GM12878 (cell line): ENCODE measurements around the gene LYRM4. TPM values are rescaled to one million over a fixed set of nuclear protein-coding genes. Genes with fewer than 3 reads are reported as not detected.

Source experiments
- ATAC-seq: fragments of 200-7000 bp; cut with Tn5 transposase; 3 replicates; pipeline ENCODE4 v1.9.1; 2020; ENCODE audit warnings: mild to moderate bottlenecking, moderate library complexity
- BruUV-seq: library from RNA; stranded (reverse); fragments of 400-500 nt; replicated peaks from 2 replicates; lab custom pipeline; 2021; lab: Mats Ljungman, UMichigan
- CTCF ChIA-PET: fragments of 300-600 bp; sonication (Branson Sonifier 250); formaldehyde crosslinking; extraction: SDS; loops from one replicate; lab custom pipeline; 2021; ENCODE audit warnings: inconsistent platforms; lab: Yijun Ruan, JAX
- POLR2A ChIA-PET: fragments of 350-600 bp; formaldehyde crosslinking; extraction: SDS; loops from one replicate; lab custom pipeline; 2021; ENCODE audit warnings: inconsistent platforms; lab: Charles Lee
- RAD21 ChIA-PET: fragments of 300-600 bp; sonication (Branson Sonifier 250); formaldehyde crosslinking; loops from one replicate; lab custom pipeline; 2023; ENCODE audit warnings: antibody characterized with exemption; ENCODE audit not compliant: unreplicated experiment; lab: Charles Lee
- SMC1A ChIA-PET: fragments of 300-600 bp; sonication (Branson Sonifier 250); formaldehyde crosslinking; loops from one replicate; lab custom pipeline; 2023; ENCODE audit not compliant: unreplicated experiment, uncharacterized antibody; lab: Charles Lee
- DNase-seq: peaks from one replicate; pipeline ENCODE4 v3.0.0-alpha.2; 2011; ENCODE audit warnings: low read depth, low spot score
- FAIRE-seq: peaks from 3 replicates; lab custom pipeline; 2011; peaks lifted over from hg19 to GRCh38; lab: Jason Lieb, UNC
- H2AFZ ChIP-seq: 2 replicates; pipeline ENCODE4 v1.6.0; 2011; ENCODE audit warnings: low read depth, low read length, control low read depth; ENCODE audit not compliant: control insufficient read depth
- H3K27ac ChIP-seq: 2 replicates; pipeline ENCODE4 v1.5.1; 2011; ENCODE audit warnings: control low read depth; ENCODE audit not compliant: control insufficient read depth, insufficient read depth
- H3K27me3 ChIP-seq, 2 experiments: replicated peaks in 1 of 2; 2 replicates each; pipeline versions ENCODE4 v1.6.0 to v1.6.1; 2011; ENCODE audit warnings: low read length in 1 of 2; ENCODE audit not compliant: control insufficient read depth in 2 of 2, insufficient read depth in 2 of 2
- H3K36me3 ChIP-seq, 2 experiments: 2 replicates each; pipeline ENCODE4 v1.5.1; 2011; ENCODE audit warnings: low read length in 1 of 2; ENCODE audit not compliant: control insufficient read depth in 2 of 2, insufficient read depth in 2 of 2
- H3K4me1 ChIP-seq: 2 replicates; pipeline ENCODE4 v1.6.1; 2011; ENCODE audit warnings: mild to moderate bottlenecking, low read length, moderate library complexity, mixed read lengths; ENCODE audit not compliant: control insufficient read depth, insufficient read depth
- H3K4me2 ChIP-seq: 2 replicates; pipeline ENCODE4 v1.6.0; 2011; ENCODE audit warnings: control low read depth; ENCODE audit not compliant: control insufficient read depth, insufficient read depth
- H3K4me3 ChIP-seq: fragments of 200-600 bp; sonication (generic); 2 replicates; pipeline ENCODE4 v1.5.1; 2016
- H3K79me2 ChIP-seq: 2 replicates; pipeline ENCODE4 v1.6.0; 2011; ENCODE audit warnings: low read length; ENCODE audit not compliant: control insufficient read depth, insufficient read depth
- H3K9ac ChIP-seq: 2 replicates; pipeline ENCODE4 v1.8.0; 2011; ENCODE audit warnings: low read length, control low read depth, mixed read lengths; ENCODE audit not compliant: control insufficient read depth, insufficient read depth
- H3K9me3 ChIP-seq: replicated peaks from 3 replicates; pipeline ENCODE4 v1.5.1; 2011; ENCODE audit warnings: mild to moderate bottlenecking, low read length; ENCODE audit not compliant: control insufficient read depth, insufficient read depth
- H4K20me1 ChIP-seq: 2 replicates; pipeline ENCODE4 v1.6.0; 2011; ENCODE audit not compliant: control insufficient read depth, insufficient read depth
- IRF4 ChIP-seq: IDR thresholded peaks from 2 replicates; pipeline ENCODE4 v1.6.1; 2011; ENCODE audit warnings: low read depth, low read length
- RAD21 ChIP-seq: IDR thresholded peaks from 2 replicates; pipeline ENCODE4 v1.6.1; 2011; ENCODE audit warnings: mild to moderate bottlenecking, low read depth, low read length, moderate library complexity; ENCODE audit not compliant: insufficient read depth
- SMARCA5 ChIP-seq: fragments of 450-650 bp; IDR thresholded peaks from 2 replicates; pipeline ENCODE4 v1.6.1; 2017; ENCODE audit warnings: mild to moderate bottlenecking
- WGBS: methylation state at CpG from one replicate; pipeline ENCODE4 v1.1.6; 2016; ENCODE audit warnings: low lambda C conversion rate; ENCODE audit not compliant: insufficient replicate concordance, insufficient coverage; ENCODE audit errors: missing lambda C conversion rate; 5-methylcytosine and 5-hydroxymethylcytosine counted together
- in situ Hi-C: fragments of 300-500 bp; cut with MboI; formaldehyde crosslinking; loops from 9 replicates; pipeline ENCODE4 v1.14.3; 2018; ENCODE audit warnings: mixed read lengths
- intact Hi-C: fragments of 100-400 bp; cut with micrococcal nuclease; formaldehyde crosslinking; loops from one replicate; pipeline ENCODE4 v1.14.2; 2022; ENCODE audit not compliant: unreplicated experiment
- polyA plus RNA-seq, 11 experiments: library from polyadenylated mRNA; depleted of rRNA in 4 of 11; unstranded in 6 of 11; stranded (reverse) in 5 of 11; fragments of >200 nt; fragmentation: Nextera tagmentation in 4 of 11; fragmentation: Illumina TruSeq in 1 of 11; extraction: Ambion mirVana in 4 of 11; extraction: Trizol in 1 of 11; gene quantifications; 1 replicate in 1 of 11; 2 replicates in 10 of 11; pipeline versions ENCODE4 v1.2.1 to v1.2.3, GENCODE V29; 2011 to 2016; ENCODE audit warnings: inconsistent platforms in 2 of 11, missing spikeins in 2 of 11, low read depth in 1 of 11
- total RNA-seq, 4 experiments: library from RNA; depleted of rRNA in 3 of 4; stranded (reverse); fragments of >200 nt in 3 of 4; fragmentation: Illumina TruSeq in 1 of 4; extraction: Trizol in 1 of 4; gene quantifications; 2 replicates each; pipeline versions ENCODE4 v1.2.1 to v1.2.3, GENCODE V29; 2013 to 2021
- TF ChIP-seq, protein P1 (sequence below): fragments of 450-650 bp; IDR thresholded peaks from 2 replicates; pipeline ENCODE4 v1.6.1; 2017; ENCODE audit warnings: mild to moderate bottlenecking, moderate library complexity
- TF ChIP-seq, protein P2 (sequence below): fragments of 450-650 bp; IDR thresholded peaks from 2 replicates; pipeline ENCODE4 v1.6.1; 2017; ENCODE audit warnings: mild to moderate bottlenecking
- TF ChIP-seq, protein P3 (sequence below): fragments of 450-650 bp; conservative IDR thresholded peaks from 2 replicates; pipeline ENCODE4 v1.6.1; 2017; ENCODE audit warnings: mild to moderate bottlenecking, moderate library complexity

LYRM4 gene
- total and polyA plus RNA-seq, 10 of the 15 experiments (the other 5 are each of a cell fraction or from before 2014, with no cell fraction given): 32.7 to 66.8 (median 44.0) TPM

DNA sequence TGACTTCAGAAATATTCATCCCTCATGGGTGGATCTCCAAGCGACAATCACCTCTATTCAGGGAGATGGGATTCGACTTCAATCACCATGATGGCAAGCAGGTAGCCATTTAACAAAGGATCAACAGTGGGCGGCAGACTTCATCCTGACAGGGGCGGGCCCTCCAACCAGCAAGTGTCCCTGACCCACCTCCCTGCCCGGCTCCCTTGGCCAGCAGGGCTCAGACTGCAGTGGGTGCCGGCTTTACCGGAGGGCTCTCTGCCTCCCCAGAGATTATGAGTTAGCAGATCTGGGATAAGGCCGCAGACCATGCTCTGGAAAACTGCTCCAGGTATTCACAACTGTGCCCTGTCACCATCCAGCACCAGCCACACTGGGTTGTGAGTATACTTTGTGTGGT is 136.2 kb downstream of the LYRM4 start (continued):
- TF ChIP-seq, protein P1, sequence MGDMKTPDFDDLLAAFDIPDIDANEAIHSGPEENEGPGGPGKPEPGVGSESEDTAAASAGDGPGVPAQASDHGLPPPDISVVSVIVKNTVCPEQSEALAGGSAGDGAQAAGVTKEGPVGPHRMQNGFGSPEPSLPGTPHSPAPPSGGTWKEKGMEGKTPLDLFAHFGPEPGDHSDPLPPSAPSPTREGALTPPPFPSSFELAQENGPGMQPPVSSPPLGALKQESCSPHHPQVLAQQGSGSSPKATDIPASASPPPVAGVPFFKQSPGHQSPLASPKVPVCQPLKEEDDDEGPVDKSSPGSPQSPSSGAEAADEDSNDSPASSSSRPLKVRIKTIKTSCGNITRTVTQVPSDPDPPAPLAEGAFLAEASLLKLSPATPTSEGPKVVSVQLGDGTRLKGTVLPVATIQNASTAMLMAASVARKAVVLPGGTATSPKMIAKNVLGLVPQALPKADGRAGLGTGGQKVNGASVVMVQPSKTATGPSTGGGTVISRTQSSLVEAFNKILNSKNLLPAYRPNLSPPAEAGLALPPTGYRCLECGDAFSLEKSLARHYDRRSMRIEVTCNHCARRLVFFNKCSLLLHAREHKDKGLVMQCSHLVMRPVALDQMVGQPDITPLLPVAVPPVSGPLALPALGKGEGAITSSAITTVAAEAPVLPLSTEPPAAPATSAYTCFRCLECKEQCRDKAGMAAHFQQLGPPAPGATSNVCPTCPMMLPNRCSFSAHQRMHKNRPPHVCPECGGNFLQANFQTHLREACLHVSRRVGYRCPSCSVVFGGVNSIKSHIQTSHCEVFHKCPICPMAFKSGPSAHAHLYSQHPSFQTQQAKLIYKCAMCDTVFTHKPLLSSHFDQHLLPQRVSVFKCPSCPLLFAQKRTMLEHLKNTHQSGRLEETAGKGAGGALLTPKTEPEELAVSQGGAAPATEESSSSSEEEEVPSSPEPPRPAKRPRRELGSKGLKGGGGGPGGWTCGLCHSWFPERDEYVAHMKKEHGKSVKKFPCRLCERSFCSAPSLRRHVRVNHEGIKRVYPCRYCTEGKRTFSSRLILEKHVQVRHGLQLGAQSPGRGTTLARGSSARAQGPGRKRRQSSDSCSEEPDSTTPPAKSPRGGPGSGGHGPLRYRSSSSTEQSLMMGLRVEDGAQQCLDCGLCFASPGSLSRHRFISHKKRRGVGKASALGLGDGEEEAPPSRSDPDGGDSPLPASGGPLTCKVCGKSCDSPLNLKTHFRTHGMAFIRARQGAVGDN: no peak

DNA sequence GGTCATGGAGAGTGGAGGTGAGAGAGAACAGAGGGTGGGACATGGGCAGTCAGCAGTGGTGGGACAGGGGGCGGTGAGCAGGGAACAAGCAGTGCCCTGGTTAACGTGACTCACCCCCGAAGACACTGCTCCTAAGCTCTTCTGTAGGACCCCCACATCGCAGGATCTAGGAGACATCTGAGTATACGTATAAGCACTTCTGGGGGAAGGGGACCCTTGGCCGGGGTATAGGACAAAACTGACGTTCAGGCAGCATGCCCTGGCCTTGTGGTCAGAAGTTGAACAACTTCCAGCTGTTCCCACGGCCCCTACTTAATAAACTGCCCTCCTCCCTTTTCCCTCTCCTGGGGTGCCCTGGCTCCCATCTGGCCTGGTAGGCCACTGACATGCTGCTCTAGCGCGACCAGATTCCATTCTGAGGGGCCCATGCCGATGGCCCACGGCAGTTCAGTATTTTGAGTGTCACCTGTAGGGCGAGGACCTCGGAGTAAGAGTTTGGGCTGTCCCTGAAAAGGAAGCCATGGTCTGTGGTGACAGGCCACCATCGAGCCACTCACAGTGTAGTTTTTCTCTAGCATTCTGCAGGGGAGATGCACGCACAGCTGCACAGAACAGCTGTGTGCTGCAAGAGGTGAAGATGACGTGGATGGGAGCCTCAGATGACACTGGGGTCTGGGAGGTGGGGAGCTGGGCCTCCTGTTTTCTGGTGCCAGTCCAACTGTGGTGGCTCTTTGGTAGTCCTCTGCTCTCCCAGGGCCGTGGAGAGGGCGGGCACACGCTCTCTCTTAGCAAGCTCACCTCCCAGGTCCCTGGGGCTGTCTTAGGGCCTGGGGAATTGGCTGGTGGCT is 137.2 kb downstream of the LYRM4 start:
- ChIA-PET CTCF (no interaction called here), RAD21 (no interaction called here), POLR2A (no interaction called here), SMC1A (no interaction called here)
- H2AFZ ChIP-seq: no peak overlapping the region
- H3K79me2 ChIP-seq: no peaks in the 10 kb centered on the region
- H3K27ac ChIP-seq: no peak overlapping the region
- no peak overlapping the region for H3K9ac ChIP-seq
- WGBS: 84% methylated on average over 20 of the region's 20 CpGs
- no peak overlapping the region for H3K4me3 ChIP-seq
- TF ChIP-seq, protein P2, sequence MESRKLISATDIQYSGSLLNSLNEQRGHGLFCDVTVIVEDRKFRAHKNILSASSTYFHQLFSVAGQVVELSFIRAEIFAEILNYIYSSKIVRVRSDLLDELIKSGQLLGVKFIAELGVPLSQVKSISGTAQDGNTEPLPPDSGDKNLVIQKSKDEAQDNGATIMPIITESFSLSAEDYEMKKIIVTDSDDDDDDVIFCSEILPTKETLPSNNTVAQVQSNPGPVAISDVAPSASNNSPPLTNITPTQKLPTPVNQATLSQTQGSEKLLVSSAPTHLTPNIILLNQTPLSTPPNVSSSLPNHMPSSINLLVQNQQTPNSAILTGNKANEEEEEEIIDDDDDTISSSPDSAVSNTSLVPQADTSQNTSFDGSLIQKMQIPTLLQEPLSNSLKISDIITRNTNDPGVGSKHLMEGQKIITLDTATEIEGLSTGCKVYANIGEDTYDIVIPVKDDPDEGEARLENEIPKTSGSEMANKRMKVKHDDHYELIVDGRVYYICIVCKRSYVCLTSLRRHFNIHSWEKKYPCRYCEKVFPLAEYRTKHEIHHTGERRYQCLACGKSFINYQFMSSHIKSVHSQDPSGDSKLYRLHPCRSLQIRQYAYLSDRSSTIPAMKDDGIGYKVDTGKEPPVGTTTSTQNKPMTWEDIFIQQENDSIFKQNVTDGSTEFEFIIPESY: no peak
- TF ChIP-seq, protein P3, sequence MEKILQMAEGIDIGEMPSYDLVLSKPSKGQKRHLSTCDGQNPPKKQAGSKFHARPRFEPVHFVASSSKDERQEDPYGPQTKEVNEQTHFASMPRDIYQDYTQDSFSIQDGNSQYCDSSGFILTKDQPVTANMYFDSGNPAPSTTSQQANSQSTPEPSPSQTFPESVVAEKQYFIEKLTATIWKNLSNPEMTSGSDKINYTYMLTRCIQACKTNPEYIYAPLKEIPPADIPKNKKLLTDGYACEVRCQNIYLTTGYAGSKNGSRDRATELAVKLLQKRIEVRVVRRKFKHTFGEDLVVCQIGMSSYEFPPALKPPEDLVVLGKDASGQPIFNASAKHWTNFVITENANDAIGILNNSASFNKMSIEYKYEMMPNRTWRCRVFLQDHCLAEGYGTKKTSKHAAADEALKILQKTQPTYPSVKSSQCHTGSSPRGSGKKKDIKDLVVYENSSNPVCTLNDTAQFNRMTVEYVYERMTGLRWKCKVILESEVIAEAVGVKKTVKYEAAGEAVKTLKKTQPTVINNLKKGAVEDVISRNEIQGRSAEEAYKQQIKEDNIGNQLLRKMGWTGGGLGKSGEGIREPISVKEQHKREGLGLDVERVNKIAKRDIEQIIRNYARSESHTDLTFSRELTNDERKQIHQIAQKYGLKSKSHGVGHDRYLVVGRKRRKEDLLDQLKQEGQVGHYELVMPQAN: no peak
- TF ChIP-seq SMARCA5 (no peak), IRF4 (no peak), RAD21 (no peak)
- no peak for DNase-seq
- intact Hi-C loops (no loop called here), in situ Hi-C loops (no loop called here)
- no peaks in the 10 kb centered on the region for H3K27me3 ChIP-seq
- ATAC-seq: no peak
- no peak overlapping the region for H3K4me2 ChIP-seq
- FAIRE-seq: no peak
- no peaks in the 10 kb centered on the region for H3K36me3 ChIP-seq
- H4K20me1 ChIP-seq: no peaks in the 10 kb centered on the region
- no peaks in the 10 kb centered on the region for H3K9me3 ChIP-seq
- BruUV-seq: no TSS peak
- no peaks in the 10 kb centered on the region for H3K4me1 ChIP-seq
